Measurements from ENCODE around the gene MBD3L4. TPM values are rescaled to one million over a fixed set of nuclear protein-coding genes. Genes with fewer than 3 reads are reported as not detected.
"Not testable (repeated sequence)": the region's sequence is repeated elsewhere in the genome, so short reads cannot be mapped to it uniquely, and the experiment has no call there.

MBD3L4 gene
- polyA plus RNA-seq (2013, experiment 1 of 2) = not detected
- polyA plus RNA-seq (2013, experiment 2 of 2) = not detected

DNA sequence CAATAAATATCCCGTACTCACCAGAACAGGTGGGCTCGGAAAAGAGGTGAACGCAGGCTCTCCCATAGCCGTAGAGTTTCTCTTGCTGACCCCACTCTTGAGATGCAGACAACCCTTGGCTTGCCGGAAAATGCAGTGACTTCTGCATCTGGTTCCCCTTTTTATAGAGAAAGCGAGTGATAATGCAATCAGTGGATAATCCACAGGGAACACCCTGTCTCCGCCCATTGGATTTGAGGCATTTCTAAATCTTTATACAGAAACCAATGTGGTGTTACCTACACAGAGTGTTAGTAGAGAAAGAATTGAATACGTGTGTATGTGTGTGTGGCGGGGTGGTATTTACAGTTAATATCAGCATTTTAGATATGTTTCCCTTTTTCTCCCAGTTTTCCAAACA, at the start of gene MBD3L4:
Gene MBD3L4 (minus strand): TSS at position 101 of the 400 bp plus-strand sequence. CDS start 35 bp downstream, at position 66.
- not testable (repeated sequence) for H2AK5ac ChIP-seq (ENCODE audit: low read length, severe bottlenecking); H3K9me3 ChIP-seq (ENCODE audit: control insufficient read depth, low read length); H3K36me3 ChIP-seq (ENCODE audit: control insufficient read depth in 1 of 2, insufficient read depth in 2 of 2, low read depth in 1 of 2, low read length in 2 of 2); H3K4me2 ChIP-seq (ENCODE audit: low read length, poor library complexity, severe bottlenecking); H4K91ac ChIP-seq (ENCODE audit: low read length); H3K4me1 ChIP-seq (ENCODE audit: control insufficient read depth, insufficient read depth, low read depth, low read length); H3K9ac ChIP-seq (ENCODE audit: low read length); H3K18ac ChIP-seq (ENCODE audit: low read depth in 1 of 2, low read length in 2 of 2); H3K4me3 ChIP-seq (ENCODE audit: insufficient read depth in 1 of 2, low read depth in 1 of 2, low read length in 2 of 2); H3K14ac ChIP-seq (ENCODE audit: low read length in 2 of 2); H2BK15ac ChIP-seq (ENCODE audit: low read depth, poor library complexity, severe bottlenecking); H3K23ac ChIP-seq (ENCODE audit: low read length in 2 of 2); DNase-seq; H3K79me1 ChIP-seq (replicated peaks; ENCODE audit: low read length, poor library complexity, severe bottlenecking); H3K4ac ChIP-seq (ENCODE audit: low read depth in 1 of 2, low read length in 2 of 2); H2BK5ac ChIP-seq (ENCODE audit: low read depth, low read length, poor library complexity, severe bottlenecking); H3K27me3 ChIP-seq (ENCODE audit: control insufficient read depth in 1 of 2, insufficient read depth in 1 of 2, low read length in 2 of 2); H2BK120ac ChIP-seq (ENCODE audit: low read depth, low read length); H2AFZ ChIP-seq (ENCODE audit: low read depth, low read length); H4K8ac ChIP-seq (ENCODE audit: low read length); H2BK12ac ChIP-seq (ENCODE audit: low read length in 2 of 2); H3K27ac ChIP-seq (ENCODE audit: low read length, poor library complexity, severe bottlenecking)
- no CpG with 5 or more reads among the region's 9 CpGs for WGBS

DNA sequence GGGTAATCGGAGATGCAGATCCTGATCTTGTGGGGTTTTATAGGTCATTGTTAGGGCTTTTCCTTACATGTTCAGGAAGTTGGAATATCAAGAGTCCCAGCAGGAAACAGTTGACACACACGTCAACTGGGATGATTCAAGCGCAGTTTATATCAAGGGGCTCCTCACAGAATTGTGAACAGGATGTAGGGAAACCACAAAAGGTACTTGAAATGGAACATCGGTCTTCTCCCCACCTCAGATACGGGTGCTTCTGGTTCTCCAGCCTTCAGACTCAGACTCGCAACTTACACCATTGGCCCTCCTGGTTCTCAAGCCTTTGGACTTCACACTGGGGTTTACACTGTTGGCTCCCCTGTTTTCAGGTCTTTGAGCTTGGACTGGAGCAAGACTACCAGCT, 49.0 kb upstream of the MBD3L4 start:
- H3K9me3 ChIP-seq (ENCODE audit: control insufficient read depth, low read length) = peaks cover 70% of the 10 kb centered on the region
- no peak overlapping the region for H3K4me3 ChIP-seq (ENCODE audit: insufficient read depth in 1 of 2, low read depth in 1 of 2, low read length in 2 of 2)
- no peak overlapping the region for H2BK5ac ChIP-seq (ENCODE audit: low read depth, low read length, poor library complexity, severe bottlenecking)
- H3K23ac ChIP-seq (ENCODE audit: low read length in 2 of 2) = no peak overlapping the region
- H4K8ac ChIP-seq (ENCODE audit: low read length) = no peak overlapping the region
- H3K4me2 ChIP-seq (ENCODE audit: low read length, poor library complexity, severe bottlenecking) = no peak overlapping the region
- no peak overlapping the region for H3K27ac ChIP-seq (ENCODE audit: low read length, poor library complexity, severe bottlenecking)
- H3K4ac ChIP-seq (ENCODE audit: low read depth in 1 of 2, low read length in 2 of 2) = no peak overlapping the region
- H3K14ac ChIP-seq (ENCODE audit: low read length in 2 of 2) = no peak overlapping the region
- H3K79me1 ChIP-seq (replicated peaks; ENCODE audit: low read length, poor library complexity, severe bottlenecking) = no peaks in the 10 kb centered on the region
- no peak overlapping the region for H2BK12ac ChIP-seq (ENCODE audit: low read length in 2 of 2)
- no peak overlapping the region for H4K91ac ChIP-seq (ENCODE audit: low read length)
- WGBS = 94% methylated on average over 6 of the region's 6 CpGs
- no peak overlapping the region for H3K9ac ChIP-seq (ENCODE audit: low read length)
- H2AFZ ChIP-seq (ENCODE audit: low read depth, low read length) = no peak overlapping the region
- no peak for DNase-seq
- H2AK5ac ChIP-seq (ENCODE audit: low read length, severe bottlenecking) = no peak overlapping the region
- no peak overlapping the region for H2BK15ac ChIP-seq (ENCODE audit: low read depth, poor library complexity, severe bottlenecking)
- H2BK120ac ChIP-seq (ENCODE audit: low read depth, low read length) = no peak overlapping the region
- no peaks in the 10 kb centered on the region for H3K27me3 ChIP-seq (ENCODE audit: control insufficient read depth in 1 of 2, insufficient read depth in 1 of 2, low read length in 2 of 2)
- no peaks in the 10 kb centered on the region for H3K4me1 ChIP-seq (ENCODE audit: control insufficient read depth, insufficient read depth, low read depth, low read length)
- peaks cover 21 to 30% of the 10 kb centered on the region in 2 experiments for H3K36me3 ChIP-seq (ENCODE audit: control insufficient read depth in 1 of 2, insufficient read depth in 2 of 2, low read depth in 1 of 2, low read length in 2 of 2)
- H3K18ac ChIP-seq (ENCODE audit: low read depth in 1 of 2, low read length in 2 of 2) = no peak overlapping the region

DNA sequence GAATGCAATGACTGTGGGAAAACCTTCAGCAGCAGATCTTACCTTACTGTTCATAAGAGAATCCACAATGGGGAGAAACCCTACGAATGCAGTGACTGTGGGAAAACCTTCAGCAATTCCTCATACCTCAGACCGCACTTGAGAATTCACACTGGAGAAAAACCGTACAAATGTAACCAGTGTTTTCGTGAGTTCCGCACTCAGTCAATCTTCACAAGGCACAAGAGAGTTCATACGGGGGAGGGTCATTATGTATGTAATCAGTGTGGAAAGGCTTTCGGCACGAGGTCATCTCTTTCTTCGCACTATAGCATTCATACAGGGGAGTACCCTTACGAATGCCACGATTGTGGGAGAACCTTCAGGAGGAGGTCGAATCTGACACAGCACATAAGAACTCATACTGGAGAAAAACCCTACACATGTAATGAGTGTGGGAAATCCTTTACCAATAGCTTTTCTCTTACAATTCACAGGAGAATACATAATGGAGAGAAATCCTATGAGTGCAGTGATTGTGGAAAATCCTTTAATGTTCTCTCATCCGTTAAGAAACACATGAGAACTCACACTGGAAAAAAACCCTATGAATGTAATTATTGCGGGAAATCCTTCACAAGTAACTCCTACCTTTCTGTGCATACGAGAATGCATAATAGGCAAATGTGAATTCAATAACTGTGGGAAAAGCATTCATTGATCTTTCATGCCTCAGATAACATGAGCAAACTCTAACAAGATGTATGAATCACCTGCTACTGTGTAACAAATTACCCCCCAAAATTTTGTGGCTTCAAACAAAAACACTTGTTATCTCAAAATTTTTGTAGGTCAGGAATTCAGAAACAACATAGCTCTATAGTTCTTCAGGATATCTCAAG, 43.3 kb upstream of the MBD3L4 start:
- no peak overlapping the region for H3K4ac ChIP-seq (ENCODE audit: low read depth in 1 of 2, low read length in 2 of 2)
- H2BK5ac ChIP-seq (ENCODE audit: low read depth, low read length, poor library complexity, severe bottlenecking) = no peak overlapping the region
- H2BK120ac ChIP-seq (ENCODE audit: low read depth, low read length) = no peak overlapping the region
- no peak overlapping the region for H3K4me2 ChIP-seq (ENCODE audit: low read length, poor library complexity, severe bottlenecking)
- H3K27ac ChIP-seq (ENCODE audit: low read length, poor library complexity, severe bottlenecking) = no peak overlapping the region
- no peak overlapping the region for H2BK15ac ChIP-seq (ENCODE audit: low read depth, poor library complexity, severe bottlenecking)
- WGBS = 99% methylated on average over 14 of the region's 15 CpGs
- no peak overlapping the region for H2AFZ ChIP-seq (ENCODE audit: low read depth, low read length)
- peak overlapping the region in 1 of 2 experiments; percentile 66 for H3K4me3 ChIP-seq (ENCODE audit: insufficient read depth in 1 of 2, low read depth in 1 of 2, low read length in 2 of 2)
- peaks cover 97% of the 10 kb centered on the region for H3K9me3 ChIP-seq (ENCODE audit: control insufficient read depth, low read length)
- H4K8ac ChIP-seq (ENCODE audit: low read length) = no peak overlapping the region
- no peaks in the 10 kb centered on the region for H3K27me3 ChIP-seq (ENCODE audit: control insufficient read depth in 1 of 2, insufficient read depth in 1 of 2, low read length in 2 of 2)
- no peak overlapping the region for H2AK5ac ChIP-seq (ENCODE audit: low read length, severe bottlenecking)
- no peak overlapping the region for H3K9ac ChIP-seq (ENCODE audit: low read length)
- no peak overlapping the region for H4K91ac ChIP-seq (ENCODE audit: low read length)
- peaks cover 6% of the 10 kb centered on the region for H3K79me1 ChIP-seq (replicated peaks; ENCODE audit: low read length, poor library complexity, severe bottlenecking)
- H3K36me3 ChIP-seq (ENCODE audit: control insufficient read depth in 1 of 2, insufficient read depth in 2 of 2, low read depth in 1 of 2, low read length in 2 of 2) = peaks cover 54 to 75% of the 10 kb centered on the region in 2 experiments
- no peak overlapping the region for H3K18ac ChIP-seq (ENCODE audit: low read depth in 1 of 2, low read length in 2 of 2)
- H3K14ac ChIP-seq (ENCODE audit: low read length in 2 of 2) = no peak overlapping the region
- H3K4me1 ChIP-seq (ENCODE audit: control insufficient read depth, insufficient read depth, low read depth, low read length) = no peaks in the 10 kb centered on the region
- no peak overlapping the region for H2BK12ac ChIP-seq (ENCODE audit: low read length in 2 of 2)
- H3K23ac ChIP-seq (ENCODE audit: low read length in 2 of 2) = no peak overlapping the region
- peak; percentile 34 for DNase-seq

DNA sequence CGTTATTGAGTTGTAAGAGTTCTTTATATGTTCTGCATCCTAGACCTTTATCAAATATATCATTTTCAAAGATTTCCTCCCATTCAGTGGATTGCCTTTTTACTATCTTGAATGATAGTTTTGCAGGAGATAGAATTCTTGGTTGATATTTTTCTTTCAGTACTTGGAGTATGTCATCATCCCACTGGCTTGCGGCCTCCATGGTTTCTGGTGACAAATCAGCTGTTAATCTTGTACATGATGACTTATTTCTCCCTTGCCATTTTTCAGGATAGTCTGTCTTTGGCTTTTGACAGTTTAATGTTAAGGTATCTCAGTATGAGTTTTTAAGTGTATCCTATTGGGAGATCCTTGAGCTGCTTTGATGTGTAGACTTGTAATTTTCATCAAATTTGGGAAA, 38.0 kb upstream of the MBD3L4 start:
- H3K79me1 ChIP-seq (replicated peaks; ENCODE audit: low read length, poor library complexity, severe bottlenecking) = peaks cover 20% of the 10 kb centered on the region
- H3K4ac ChIP-seq (ENCODE audit: low read depth in 1 of 2, low read length in 2 of 2) = no peak overlapping the region
- H2BK15ac ChIP-seq (ENCODE audit: low read depth, poor library complexity, severe bottlenecking) = no peak overlapping the region
- no peak overlapping the region for H3K9ac ChIP-seq (ENCODE audit: low read length)
- H3K4me2 ChIP-seq (ENCODE audit: low read length, poor library complexity, severe bottlenecking) = no peak overlapping the region
- no peak overlapping the region for H2BK12ac ChIP-seq (ENCODE audit: low read length in 2 of 2)
- DNase-seq = peak; percentile 17
- no peak overlapping the region for H2AFZ ChIP-seq (ENCODE audit: low read depth, low read length)
- H4K91ac ChIP-seq (ENCODE audit: low read length) = no peak overlapping the region
- H3K9me3 ChIP-seq (ENCODE audit: control insufficient read depth, low read length) = peaks cover 93% of the 10 kb centered on the region
- H3K23ac ChIP-seq (ENCODE audit: low read length in 2 of 2) = no peak overlapping the region
- H3K18ac ChIP-seq (ENCODE audit: low read depth in 1 of 2, low read length in 2 of 2) = no peak overlapping the region
- no peak overlapping the region for H2AK5ac ChIP-seq (ENCODE audit: low read length, severe bottlenecking)
- no peak overlapping the region for H2BK120ac ChIP-seq (ENCODE audit: low read depth, low read length)
- peaks cover 76 to 94% of the 10 kb centered on the region in 2 experiments for H3K36me3 ChIP-seq (ENCODE audit: control insufficient read depth in 1 of 2, insufficient read depth in 2 of 2, low read depth in 1 of 2, low read length in 2 of 2)
- H4K8ac ChIP-seq (ENCODE audit: low read length) = no peak overlapping the region
- no peak overlapping the region for H3K14ac ChIP-seq (ENCODE audit: low read length in 2 of 2)
- no peaks in the 10 kb centered on the region for H3K27me3 ChIP-seq (ENCODE audit: control insufficient read depth in 1 of 2, insufficient read depth in 1 of 2, low read length in 2 of 2)
- WGBS = 100% methylated on average over 1 of the region's 2 CpGs
- H3K4me1 ChIP-seq (ENCODE audit: control insufficient read depth, insufficient read depth, low read depth, low read length) = no peaks in the 10 kb centered on the region
- no peak overlapping the region for H2BK5ac ChIP-seq (ENCODE audit: low read depth, low read length, poor library complexity, severe bottlenecking)
- H3K4me3 ChIP-seq (ENCODE audit: insufficient read depth in 1 of 2, low read depth in 1 of 2, low read length in 2 of 2) = peak overlapping the region in 1 of 2 experiments; percentile 60
- no peak overlapping the region for H3K27ac ChIP-seq (ENCODE audit: low read length, poor library complexity, severe bottlenecking)
